Fibroblast of villous mesenchyme (primary cell): Measurements from ENCODE around the gene B4GALT6. TPM values are rescaled to one million over a fixed set of nuclear protein-coding genes. Genes with fewer than 3 reads are reported as not detected.

Experiments used
- DNase-seq: peaks from one replicate; pipeline ENCODE4 v3.0.0-alpha.2; 2010; ENCODE audit warnings: low read depth
- H3K4me3 ChIP-seq: 2 replicates; pipeline ENCODE4 v1.5.1; 2011; ENCODE audit warnings: low read depth, mild to moderate bottlenecking, low read length
- total RNA-seq: library from RNA; depleted of rRNA; stranded (reverse); fragments of >200 nt; gene quantifications from 2 replicates; pipeline ENCODE4 v1.2.3, GENCODE V29; 2012
- TF ChIP-seq, protein P1 (sequence below): IDR thresholded peaks from 2 replicates; pipeline ENCODE4 v1.5.1; 2012; ENCODE audit warnings: low read depth, mild to moderate bottlenecking, low read length; ENCODE audit not compliant: insufficient read depth

The B4GALT6 gene
- total RNA-seq, 1 donor: 8.6 TPM

DNA sequence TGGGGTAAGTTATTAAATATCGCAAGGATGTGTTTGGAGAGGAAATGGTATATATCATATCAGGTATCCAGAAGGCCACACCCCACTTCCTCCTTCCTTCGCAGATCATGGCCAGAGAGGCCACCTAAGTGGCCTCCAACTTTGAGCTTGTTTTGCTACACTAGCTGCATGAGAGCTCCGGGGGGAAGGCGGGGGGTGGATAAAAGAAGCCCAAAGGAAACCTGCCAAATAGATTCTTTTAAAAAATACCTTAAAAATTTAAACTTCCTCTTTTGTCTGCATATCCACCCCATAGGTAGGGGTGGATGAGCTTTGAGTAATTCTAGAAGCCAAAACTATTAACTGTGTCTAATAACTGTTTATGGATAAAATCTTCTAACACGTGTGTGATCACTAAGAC is 98.4 kb downstream of the B4GALT6 start:
- no peak for DNase-seq
- H3K4me3 ChIP-seq: no peak overlapping the region
- TF ChIP-seq, protein P1, sequence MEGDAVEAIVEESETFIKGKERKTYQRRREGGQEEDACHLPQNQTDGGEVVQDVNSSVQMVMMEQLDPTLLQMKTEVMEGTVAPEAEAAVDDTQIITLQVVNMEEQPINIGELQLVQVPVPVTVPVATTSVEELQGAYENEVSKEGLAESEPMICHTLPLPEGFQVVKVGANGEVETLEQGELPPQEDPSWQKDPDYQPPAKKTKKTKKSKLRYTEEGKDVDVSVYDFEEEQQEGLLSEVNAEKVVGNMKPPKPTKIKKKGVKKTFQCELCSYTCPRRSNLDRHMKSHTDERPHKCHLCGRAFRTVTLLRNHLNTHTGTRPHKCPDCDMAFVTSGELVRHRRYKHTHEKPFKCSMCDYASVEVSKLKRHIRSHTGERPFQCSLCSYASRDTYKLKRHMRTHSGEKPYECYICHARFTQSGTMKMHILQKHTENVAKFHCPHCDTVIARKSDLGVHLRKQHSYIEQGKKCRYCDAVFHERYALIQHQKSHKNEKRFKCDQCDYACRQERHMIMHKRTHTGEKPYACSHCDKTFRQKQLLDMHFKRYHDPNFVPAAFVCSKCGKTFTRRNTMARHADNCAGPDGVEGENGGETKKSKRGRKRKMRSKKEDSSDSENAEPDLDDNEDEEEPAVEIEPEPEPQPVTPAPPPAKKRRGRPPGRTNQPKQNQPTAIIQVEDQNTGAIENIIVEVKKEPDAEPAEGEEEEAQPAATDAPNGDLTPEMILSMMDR: no peak

DNA sequence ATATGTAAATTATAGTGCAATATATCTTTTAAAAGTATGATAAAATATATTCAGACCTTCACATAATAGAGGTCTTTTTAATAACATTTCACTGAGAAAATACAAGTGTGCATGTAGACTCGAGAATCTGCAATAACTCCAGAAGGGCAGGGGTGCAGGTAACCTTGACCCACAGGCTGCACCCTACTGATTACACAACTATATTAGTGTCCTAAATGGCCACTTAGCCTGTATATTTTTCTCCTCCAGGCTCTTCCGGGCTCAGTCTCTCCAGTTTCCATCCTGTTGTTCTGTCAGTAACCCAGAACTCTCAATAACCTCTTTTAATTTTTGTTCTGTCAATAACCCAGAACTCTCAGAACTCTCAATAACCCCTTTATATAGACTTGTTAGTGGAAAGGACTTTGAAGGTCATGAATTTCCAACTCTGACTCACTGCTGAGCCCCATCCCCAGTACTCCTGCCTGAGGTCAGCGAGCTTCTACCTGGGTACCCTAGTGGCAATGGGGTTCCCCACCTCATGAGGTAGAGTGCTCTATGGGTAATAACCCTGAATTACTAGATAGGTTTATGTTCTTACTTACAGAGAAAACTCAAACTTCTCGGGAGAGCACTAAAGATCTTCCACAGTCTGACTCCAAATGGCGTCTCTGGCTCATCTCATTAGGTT is 101.1 kb downstream of the B4GALT6 start:
- H3K4me3 ChIP-seq: no peak overlapping the region
- TF ChIP-seq, protein P1: no peak
- DNase-seq: no peak

- DNase-seq: peak; percentile 91
- H3K4me3 ChIP-seq: no peak overlapping the region
- TF ChIP-seq, protein P1: no peak
These were observed 102.7 kb downstream of the B4GALT6 start for GRCh38 chr18:31581498-31582197.

- no peak overlapping the region for H3K4me3 ChIP-seq
- DNase-seq: no peak
- TF ChIP-seq, protein P1: no peak
These were observed 105.0 kb downstream of the B4GALT6 start for GRCh38 chr18:31579375-31579774.

GRCh38 chr18:31578126-31578525 is 106.3 kb downstream of the B4GALT6 start:
- H3K4me3 ChIP-seq: no peak overlapping the region
- DNase-seq: no peak
- TF ChIP-seq, protein P1: no peak

- TF ChIP-seq, protein P1: no peak
- no peak overlapping the region for H3K4me3 ChIP-seq
- DNase-seq: no peak
These were observed 107.2 kb downstream of the B4GALT6 start for GRCh38 chr18:31577195-31577594.
